ENCODE results near the gene CAPN8.

DNA sequence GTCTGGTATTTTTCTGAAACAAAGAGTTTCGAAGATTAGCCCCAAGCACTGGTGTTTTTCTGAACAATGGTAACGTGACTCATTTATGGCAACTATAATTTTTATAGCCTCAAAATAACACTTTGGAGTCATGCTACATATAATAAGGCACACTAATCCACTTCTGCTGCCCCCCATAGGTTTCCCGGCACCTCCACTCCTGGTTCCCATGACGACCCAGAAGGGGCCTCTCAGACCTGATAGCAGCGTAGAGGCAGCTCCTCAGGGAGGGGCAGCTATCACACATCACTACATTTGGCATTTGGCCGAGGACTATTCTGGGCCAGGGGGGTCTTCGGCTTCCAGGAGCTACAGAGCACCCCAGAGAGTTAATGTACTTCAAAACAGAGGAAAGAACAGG, 23.3 kb downstream of the CAPN8 start:
- TF ChIP-seq, protein P1, sequence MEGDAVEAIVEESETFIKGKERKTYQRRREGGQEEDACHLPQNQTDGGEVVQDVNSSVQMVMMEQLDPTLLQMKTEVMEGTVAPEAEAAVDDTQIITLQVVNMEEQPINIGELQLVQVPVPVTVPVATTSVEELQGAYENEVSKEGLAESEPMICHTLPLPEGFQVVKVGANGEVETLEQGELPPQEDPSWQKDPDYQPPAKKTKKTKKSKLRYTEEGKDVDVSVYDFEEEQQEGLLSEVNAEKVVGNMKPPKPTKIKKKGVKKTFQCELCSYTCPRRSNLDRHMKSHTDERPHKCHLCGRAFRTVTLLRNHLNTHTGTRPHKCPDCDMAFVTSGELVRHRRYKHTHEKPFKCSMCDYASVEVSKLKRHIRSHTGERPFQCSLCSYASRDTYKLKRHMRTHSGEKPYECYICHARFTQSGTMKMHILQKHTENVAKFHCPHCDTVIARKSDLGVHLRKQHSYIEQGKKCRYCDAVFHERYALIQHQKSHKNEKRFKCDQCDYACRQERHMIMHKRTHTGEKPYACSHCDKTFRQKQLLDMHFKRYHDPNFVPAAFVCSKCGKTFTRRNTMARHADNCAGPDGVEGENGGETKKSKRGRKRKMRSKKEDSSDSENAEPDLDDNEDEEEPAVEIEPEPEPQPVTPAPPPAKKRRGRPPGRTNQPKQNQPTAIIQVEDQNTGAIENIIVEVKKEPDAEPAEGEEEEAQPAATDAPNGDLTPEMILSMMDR (conservative IDR thresholded peaks at IDR 0.05): no peak
- no peak for TF ChIP-seq ZFX (IDR thresholded peaks at IDR 0.05)

All from C4-2B (cell line).